Keratinocyte (primary cell): Measurements from ENCODE around the gene DRG2. TPM values are rescaled to one million over a fixed set of nuclear protein-coding genes. Genes with fewer than 3 reads are reported as not detected.

ENCODE experiments used
- DNase-seq: peaks from one replicate; pipeline ENCODE4 v3.0.0-alpha.2; 2011; ENCODE audit warnings: low read depth, missing footprints, low spot score
- FAIRE-seq: peaks from 2 replicates; lab custom pipeline; 2011; peaks lifted over from hg19 to GRCh38; lab: Jason Lieb, UNC
- H2AFZ ChIP-seq: 2 replicates; pipeline ENCODE4 v1.6.0; 2012; ENCODE audit warnings: low read length, control low read depth, inconsistent platforms; ENCODE audit not compliant: control insufficient read depth
- H3K27ac ChIP-seq: 2 replicates; pipeline ENCODE4 v1.5.1; 2011; ENCODE audit warnings: low read length; ENCODE audit not compliant: control insufficient read depth, insufficient read depth
- H3K27me3 ChIP-seq: 3 replicates; pipeline ENCODE4 v1.6.0; 2011; ENCODE audit warnings: low read length; ENCODE audit not compliant: control insufficient read depth, insufficient read depth; ENCODE audit errors: extremely low read depth
- H3K36me3 ChIP-seq, 2 experiments: 2 replicates in 1 of 2; 3 replicates in 1 of 2; pipeline ENCODE4 v1.5.1; 2011; ENCODE audit warnings: low read length in 2 of 2, mild to moderate bottlenecking in 1 of 2; ENCODE audit not compliant: control insufficient read depth in 2 of 2, insufficient read depth in 2 of 2; ENCODE audit errors: extremely low read depth in 1 of 2
- H3K4me1 ChIP-seq: 3 replicates; pipeline ENCODE4 v1.5.1; 2011; ENCODE audit warnings: low read length; ENCODE audit not compliant: control insufficient read depth, insufficient read depth; ENCODE audit errors: extremely low read depth
- H3K4me2 ChIP-seq: 3 replicates; pipeline ENCODE4 v1.6.0; 2011; ENCODE audit warnings: low read depth, low read length; ENCODE audit not compliant: control insufficient read depth, insufficient read depth; ENCODE audit errors: extremely low read depth
- H3K4me3 ChIP-seq, 3 experiments: fragments of 200-600 bp in 1 of 3; sonication (generic) in 1 of 3; 2 replicates in 2 of 3; 3 replicates in 1 of 3; pipeline ENCODE4 v1.5.1; 2011 to 2016; ENCODE audit warnings: low read length in 3 of 3, mild to moderate bottlenecking in 3 of 3, control low read depth in 2 of 3, inconsistent platforms in 1 of 3, low read depth in 1 of 3, mixed read lengths in 1 of 3, mixed run types in 1 of 3, moderate library complexity in 1 of 3; ENCODE audit not compliant: control insufficient read depth in 2 of 3, insufficient read depth in 2 of 3; ENCODE audit errors: extremely low read depth in 1 of 3
- H3K79me2 ChIP-seq: 2 replicates; pipeline ENCODE4 v1.6.0; 2012; ENCODE audit warnings: low read length; ENCODE audit not compliant: control insufficient read depth, insufficient read depth
- H3K9ac ChIP-seq: 3 replicates; pipeline ENCODE4 v1.6.0; 2011; ENCODE audit warnings: low read length; ENCODE audit not compliant: control insufficient read depth, insufficient read depth; ENCODE audit errors: extremely low read depth
- H3K9me1 ChIP-seq: 3 replicates; pipeline ENCODE4 v1.6.0; 2011; ENCODE audit warnings: low read length; ENCODE audit not compliant: control insufficient read depth, insufficient read depth; ENCODE audit errors: extremely low read depth
- H3K9me3 ChIP-seq: 2 replicates; pipeline ENCODE4 v1.5.1; 2012; ENCODE audit warnings: low read depth, low read length; ENCODE audit not compliant: control insufficient read depth
- H4K20me1 ChIP-seq: 3 replicates; pipeline ENCODE4 v1.6.0; 2011; ENCODE audit warnings: low read length; ENCODE audit not compliant: control insufficient read depth, insufficient read depth; ENCODE audit errors: extremely low read depth
- EZH2 ChIP-seq: IDR thresholded peaks from one replicate; pipeline ENCODE4 v1.6.1; 2012; ENCODE audit warnings: inconsistent platforms, mild to moderate bottlenecking, low read length, moderate library complexity
- dilution Hi-C: fragments of 300-500 bp; cut with MboI; formaldehyde crosslinking; loops from one replicate; pipeline ENCODE4 v1.7.0; 2020; ENCODE audit warnings: low sequenced_read_pairs; ENCODE audit not compliant: extremely low pct_ligation_motif_present
- polyA plus RNA-seq, 5 experiments: library from polyadenylated mRNA; depleted of rRNA in 3 of 5; stranded (reverse) in 3 of 5; stranded (forward) in 1 of 5; unstranded in 1 of 5; fragments of >200 nt; gene quantifications; 1 replicate in 1 of 5; 2 replicates in 3 of 5; 3 replicates in 1 of 5; pipeline versions ENCODE4 v1.2.1 to v1.2.3, GENCODE V29; 2011 to 2012; ENCODE audit warnings: missing spikeins in 2 of 5, low read depth in 1 of 5, low replicate concordance in 1 of 5
- TF ChIP-seq, protein P1 (sequence below), 3 experiments: IDR thresholded peaks in 1 of 3; conservative IDR thresholded peaks in 1 of 3; optimal IDR thresholded peaks in 1 of 3; 2 replicates in 2 of 3; 3 replicates in 1 of 3; pipeline versions ENCODE3 to v1.5.1; 2011; ENCODE audit warnings: low read length in 3 of 3, mild to moderate bottlenecking in 3 of 3, moderate library complexity in 2 of 3, control low read depth in 1 of 3, inconsistent platforms in 1 of 3; ENCODE audit not compliant: insufficient read depth in 2 of 3; ENCODE audit errors: extremely low read depth in 1 of 3

DRG2 gene
- polyA plus RNA-seq, 1 donor (not counting 4 experiments of a cell fraction or from before 2014, with no cell fraction given): 36.4 TPM

DNA sequence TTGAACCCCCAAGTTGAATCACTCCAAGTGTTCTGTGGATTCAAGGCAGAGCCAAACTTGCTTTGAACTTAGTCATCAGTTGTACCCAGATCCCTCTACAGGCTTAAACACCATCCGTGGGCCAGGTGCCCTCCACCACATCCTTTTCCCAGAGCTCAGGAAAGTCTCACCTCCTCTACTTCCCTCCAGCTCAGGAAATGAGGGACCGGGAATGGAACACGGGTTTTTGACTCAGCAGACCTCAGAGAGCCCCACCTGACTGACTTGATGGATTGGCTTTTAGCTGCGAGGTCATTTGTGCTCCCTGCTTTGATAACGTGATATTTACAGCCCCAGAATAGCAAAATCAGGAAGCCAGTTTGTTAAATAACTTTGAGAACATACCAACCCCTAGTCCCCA lies 28.5 kb upstream of the DRG2 start:
- Histone ChIP-seq H4K20me1 (no peaks in the 10 kb centered on the region), H3K27me3 (no peaks in the 10 kb centered on the region), H3K9me3 (no peaks in the 10 kb centered on the region), H3K27ac (peak overlapping the region; percentile 62), H3K9me1 (no peaks in the 10 kb centered on the region), H3K4me2 (peak overlapping the region; percentile 34), H3K4me3 (no peak overlapping the region), H2AFZ (no peak overlapping the region), H3K4me1 (peaks cover 15% of the 10 kb centered on the region), H3K36me3 (peaks cover 8 to 25% of the 10 kb centered on the region in 2 experiments), H3K79me2 (no peaks in the 10 kb centered on the region), H3K9ac (no peak overlapping the region)
- TF ChIP-seq, protein P1, sequence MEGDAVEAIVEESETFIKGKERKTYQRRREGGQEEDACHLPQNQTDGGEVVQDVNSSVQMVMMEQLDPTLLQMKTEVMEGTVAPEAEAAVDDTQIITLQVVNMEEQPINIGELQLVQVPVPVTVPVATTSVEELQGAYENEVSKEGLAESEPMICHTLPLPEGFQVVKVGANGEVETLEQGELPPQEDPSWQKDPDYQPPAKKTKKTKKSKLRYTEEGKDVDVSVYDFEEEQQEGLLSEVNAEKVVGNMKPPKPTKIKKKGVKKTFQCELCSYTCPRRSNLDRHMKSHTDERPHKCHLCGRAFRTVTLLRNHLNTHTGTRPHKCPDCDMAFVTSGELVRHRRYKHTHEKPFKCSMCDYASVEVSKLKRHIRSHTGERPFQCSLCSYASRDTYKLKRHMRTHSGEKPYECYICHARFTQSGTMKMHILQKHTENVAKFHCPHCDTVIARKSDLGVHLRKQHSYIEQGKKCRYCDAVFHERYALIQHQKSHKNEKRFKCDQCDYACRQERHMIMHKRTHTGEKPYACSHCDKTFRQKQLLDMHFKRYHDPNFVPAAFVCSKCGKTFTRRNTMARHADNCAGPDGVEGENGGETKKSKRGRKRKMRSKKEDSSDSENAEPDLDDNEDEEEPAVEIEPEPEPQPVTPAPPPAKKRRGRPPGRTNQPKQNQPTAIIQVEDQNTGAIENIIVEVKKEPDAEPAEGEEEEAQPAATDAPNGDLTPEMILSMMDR (optimal IDR thresholded peaks at IDR 0.05 in 1 of 3, IDR thresholded peaks at IDR 0.05 in 1 of 3, conservative IDR thresholded peaks at IDR 0.05 in 1 of 3; ENCODE audit: extremely low read depth in 1 of 3, insufficient read depth in 2 of 3, low read length in 3 of 3): no peak
- TF ChIP-seq EZH2: no peak
- DNase-seq (peak; percentile 63), FAIRE-seq (peak; percentile 99)
- dilution Hi-C loops: no loop called here

- dilution Hi-C loops: no loop called here
- H3K4me2 ChIP-seq: no peak overlapping the region
- H3K36me3 ChIP-seq: peaks cover 19 to 32% of the 10 kb centered on the region in 2 experiments
These were observed 23.7 kb upstream of the DRG2 start for GRCh38 chr17:18064053-18064452.

More at GRCh38 chr17:18064053-18064452, 23.7 kb upstream of the DRG2 start:
- no peak overlapping the region for H2AFZ ChIP-seq
- no peak for DNase-seq
- H3K79me2 ChIP-seq: no peaks in the 10 kb centered on the region
- no peaks in the 10 kb centered on the region for H3K27me3 ChIP-seq
- no peaks in the 10 kb centered on the region for H4K20me1 ChIP-seq
- H3K4me1 ChIP-seq: peaks cover 11% of the 10 kb centered on the region
- H3K27ac ChIP-seq: no peak overlapping the region
- H3K9ac ChIP-seq: no peak overlapping the region
- H3K4me3 ChIP-seq: no peak overlapping the region
- H3K9me3 ChIP-seq: no peaks in the 10 kb centered on the region
- H3K9me1 ChIP-seq: no peaks in the 10 kb centered on the region
- TF ChIP-seq, protein P1 (optimal IDR thresholded peaks at IDR 0.05 in 1 of 3, IDR thresholded peaks at IDR 0.05 in 1 of 3, conservative IDR thresholded peaks at IDR 0.05 in 1 of 3; ENCODE audit: extremely low read depth in 1 of 3, insufficient read depth in 2 of 3, low read length in 3 of 3): no peak
- FAIRE-seq: no peak
